A549 (cell line): ENCODE measurements around the gene DIP2C.

Experiments used
- EP300 ChIP-seq, 2 experiments: fragments of >200 bp; sonication (Bioruptor Twin); formaldehyde crosslinking; IDR thresholded peaks; 2 replicates in 1 of 2; 3 replicates in 1 of 2; pipeline ENCODE4 v1.6.1; 2016 to 2017
- RAD21 ChIP-seq, 2 experiments: fragments of >200 bp in 1 of 2; sonication (Bioruptor Twin) in 1 of 2; formaldehyde crosslinking in 1 of 2; IDR thresholded peaks in 1 of 2; conservative IDR thresholded peaks in 1 of 2; 2 replicates in 1 of 2; 3 replicates in 1 of 2; pipeline ENCODE4 v1.6.1; 2012 to 2018; ENCODE audit warnings: inconsistent platforms in 1 of 2
- RNF2 ChIP-seq: fragments of 200-600 bp; sonication (generic); IDR thresholded peaks from 2 replicates; pipeline ENCODE4 v1.6.1; 2016; ENCODE audit warnings: low read depth, mild to moderate bottlenecking, antibody characterized with exemption, moderate library complexity, borderline replicate concordance
- ZC3H11A ChIP-seq: fragments of 450-650 bp; IDR thresholded peaks from 2 replicates; pipeline ENCODE4 v1.6.1; 2014; ENCODE audit warnings: antibody characterized with exemption, mild to moderate bottlenecking
- TF ChIP-seq, protein P1 (sequence below): fragments of >200 bp; sonication (Bioruptor Twin); formaldehyde crosslinking; IDR thresholded peaks from 3 replicates; pipeline ENCODE4 v1.5.1; 2016

DNA sequence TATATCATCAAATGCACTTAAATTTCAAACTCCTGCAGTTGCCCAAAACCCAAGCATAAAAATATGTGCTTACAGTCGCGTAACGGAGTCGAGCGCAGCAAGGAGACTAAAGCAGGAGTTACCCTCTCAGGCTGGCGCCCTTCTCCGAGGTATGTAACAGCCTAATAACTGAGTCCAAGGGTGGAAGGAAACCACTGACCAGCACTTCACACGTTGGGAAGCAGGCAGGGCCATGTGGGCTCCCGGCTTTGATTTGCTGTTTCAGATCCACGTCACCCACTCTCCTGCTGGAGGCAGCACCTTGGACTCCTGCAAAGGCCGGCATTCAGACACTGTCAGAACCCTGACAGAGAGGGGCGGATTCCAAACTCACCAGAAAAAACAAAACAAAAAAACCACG lies 123.8 kb downstream of the DIP2C start:
- TF ChIP-seq ZC3H11A (no peak), EP300 (IDR thresholded peaks at IDR 0.05) (no peak), RAD21 (conservative IDR thresholded peaks at IDR 0.05 in 1 of 2, IDR thresholded peaks at IDR 0.05 in 1 of 2) (no peak), RNF2 (no peak)
- TF ChIP-seq, protein P1, sequence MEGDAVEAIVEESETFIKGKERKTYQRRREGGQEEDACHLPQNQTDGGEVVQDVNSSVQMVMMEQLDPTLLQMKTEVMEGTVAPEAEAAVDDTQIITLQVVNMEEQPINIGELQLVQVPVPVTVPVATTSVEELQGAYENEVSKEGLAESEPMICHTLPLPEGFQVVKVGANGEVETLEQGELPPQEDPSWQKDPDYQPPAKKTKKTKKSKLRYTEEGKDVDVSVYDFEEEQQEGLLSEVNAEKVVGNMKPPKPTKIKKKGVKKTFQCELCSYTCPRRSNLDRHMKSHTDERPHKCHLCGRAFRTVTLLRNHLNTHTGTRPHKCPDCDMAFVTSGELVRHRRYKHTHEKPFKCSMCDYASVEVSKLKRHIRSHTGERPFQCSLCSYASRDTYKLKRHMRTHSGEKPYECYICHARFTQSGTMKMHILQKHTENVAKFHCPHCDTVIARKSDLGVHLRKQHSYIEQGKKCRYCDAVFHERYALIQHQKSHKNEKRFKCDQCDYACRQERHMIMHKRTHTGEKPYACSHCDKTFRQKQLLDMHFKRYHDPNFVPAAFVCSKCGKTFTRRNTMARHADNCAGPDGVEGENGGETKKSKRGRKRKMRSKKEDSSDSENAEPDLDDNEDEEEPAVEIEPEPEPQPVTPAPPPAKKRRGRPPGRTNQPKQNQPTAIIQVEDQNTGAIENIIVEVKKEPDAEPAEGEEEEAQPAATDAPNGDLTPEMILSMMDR = no peak
